ENCODE data around the gene LUM. TPM values are rescaled to one million over a fixed set of nuclear protein-coding genes. Genes with fewer than 3 reads are reported as not detected.

LUM gene
- total RNA-seq, 1 donor from 2014 or later, result 14.2 TPM

GRCh38 chr12:91143206-91143605 is 31.9 kb upstream of the LUM start:
- FAIRE-seq, result no peak
- no peak for TF ChIP-seq CTCF (IDR thresholded peaks at IDR 0.05; ENCODE audit: insufficient read depth, low read length, severe bottlenecking)
- no peaks in the 10 kb centered on the region for H3K36me3 ChIP-seq (ENCODE audit: control insufficient read depth, insufficient read depth, low read length)
- no peaks in the 10 kb centered on the region for H3K27me3 ChIP-seq (ENCODE audit: control insufficient read depth, insufficient read depth, low read length)
- H3K4me3 ChIP-seq (ENCODE audit: low read depth, low read length), result no peak overlapping the region
- no peak for DNase-seq (ENCODE audit: low read depth)

GRCh38 chr12:91142221-91142631 is 30.9 kb upstream of the LUM start:
- Histone ChIP-seq H3K36me3 (ENCODE audit: control insufficient read depth, insufficient read depth, low read length) (no peaks in the 10 kb centered on the region), H3K27me3 (ENCODE audit: control insufficient read depth, insufficient read depth, low read length) (no peaks in the 10 kb centered on the region), H3K4me3 (ENCODE audit: low read depth, low read length) (no peak overlapping the region)
- FAIRE-seq, result no peak
- DNase-seq (ENCODE audit: low read depth), result no peak
- no peak for TF ChIP-seq CTCF (IDR thresholded peaks at IDR 0.05; ENCODE audit: insufficient read depth, low read length, severe bottlenecking)

- H3K36me3 ChIP-seq (ENCODE audit: control insufficient read depth, insufficient read depth, low read length), result no peaks in the 10 kb centered on the region
- H3K4me3 ChIP-seq (ENCODE audit: low read depth, low read length), result no peak overlapping the region
- TF ChIP-seq CTCF (IDR thresholded peaks at IDR 0.05; ENCODE audit: insufficient read depth, low read length, severe bottlenecking), result no peak
- FAIRE-seq (no peak), DNase-seq (ENCODE audit: low read depth) (peak; percentile 38)
- no peaks in the 10 kb centered on the region for H3K27me3 ChIP-seq (ENCODE audit: control insufficient read depth, insufficient read depth, low read length)
These were observed 29.0 kb upstream of the LUM start for GRCh38 chr12:91140026-91140931.

GRCh38 chr12:91139286-91139685 is 28.0 kb upstream of the LUM start:
- no peaks in the 10 kb centered on the region for H3K36me3 ChIP-seq (ENCODE audit: control insufficient read depth, insufficient read depth, low read length)
- no peak for TF ChIP-seq CTCF (IDR thresholded peaks at IDR 0.05; ENCODE audit: insufficient read depth, low read length, severe bottlenecking)
- FAIRE-seq, result no peak
- DNase-seq (ENCODE audit: low read depth), result no peak
- no peak overlapping the region for H3K4me3 ChIP-seq (ENCODE audit: low read depth, low read length)
- H3K27me3 ChIP-seq (ENCODE audit: control insufficient read depth, insufficient read depth, low read length), result no peaks in the 10 kb centered on the region

- Histone ChIP-seq H3K36me3 (ENCODE audit: control insufficient read depth, insufficient read depth, low read length) (no peaks in the 10 kb centered on the region), H3K4me3 (ENCODE audit: low read depth, low read length) (no peak overlapping the region), H3K27me3 (ENCODE audit: control insufficient read depth, insufficient read depth, low read length) (no peaks in the 10 kb centered on the region)
- DNase-seq (ENCODE audit: low read depth) (no peak), FAIRE-seq (no peak)
- no peak for TF ChIP-seq CTCF (IDR thresholded peaks at IDR 0.05; ENCODE audit: insufficient read depth, low read length, severe bottlenecking)
These were observed 27.1 kb upstream of the LUM start for GRCh38 chr12:91138337-91138920.

Data from bronchial epithelial cell (primary cell).